WTC11 (cell line): ENCODE data around the gene CREM. TPM values are rescaled to one million over a fixed set of nuclear protein-coding genes. Genes with fewer than 3 reads are reported as not detected.

ENCODE experiments used
- ATAC-seq: fragments of 200-7000 bp; cut with Tn5 transposase; 2 replicates; pipeline ENCODE4 v1.10.0; 2021; ENCODE audit warnings: mild to moderate bottlenecking, moderate library complexity
- CTCF ChIA-PET: fragments of 300-600 bp; sonication (Branson Sonifier 250); formaldehyde crosslinking; loops from one replicate; lab custom pipeline; 2021; ENCODE audit warnings: antibody characterized with exemption; lab: Charles Lee
- POLR2A ChIA-PET: fragments of 350-600 bp; sonication (Branson Sonifier 250); formaldehyde crosslinking; loops from one replicate; lab custom pipeline; 2021; ENCODE audit warnings: antibody characterized with exemption; lab: Charles Lee
- DNase-seq: peaks from one replicate; pipeline ENCODE4 v3.0.0; 2021; ENCODE audit warnings: low spot score
- H3K27ac Mint-ChIP-seq: 2 replicates; pipeline ENCODE4 v1.8.0; 2021; ENCODE audit warnings: mixed read lengths
- H3K27me3 Mint-ChIP-seq: 2 replicates; pipeline ENCODE4 v1.8.0; 2021; ENCODE audit warnings: low read depth, mild to moderate bottlenecking, moderate library complexity, mixed read lengths
- H3K36me3 Mint-ChIP-seq: 2 replicates; pipeline ENCODE4 v1.8.0; 2021; ENCODE audit warnings: mixed read lengths
- H3K4me1 Mint-ChIP-seq: 2 replicates; pipeline ENCODE4 v1.8.0; 2022; ENCODE audit warnings: mixed read lengths
- H3K4me3 Mint-ChIP-seq: 2 replicates; pipeline ENCODE4 v1.8.0; 2021; ENCODE audit warnings: mild to moderate bottlenecking, moderate library complexity, mixed read lengths
- H3K9me3 Mint-ChIP-seq: 2 replicates; pipeline ENCODE4 v1.8.0; 2021; ENCODE audit warnings: mixed read lengths
- CTCF ChIP-seq: fragments of 200-600 bp; IDR thresholded peaks from 2 replicates; pipeline ENCODE4 v1.8.0; 2022; ENCODE audit warnings: antibody characterized with exemption
- E2F5 ChIP-seq: sonication (generic); formaldehyde crosslinking; IDR thresholded peaks from 2 replicates; pipeline ENCODE4 v1.8.1; 2022; ENCODE audit warnings: mild to moderate bottlenecking, moderate library complexity, missing genetic modification reagents
- ESRRA ChIP-seq: sonication (generic); formaldehyde crosslinking; IDR thresholded peaks from 2 replicates; pipeline ENCODE4 v1.8.1; 2022; ENCODE audit warnings: mild to moderate bottlenecking, missing genetic modification reagents, borderline replicate concordance
- FOXJ3 ChIP-seq: sonication (generic); formaldehyde crosslinking; IDR thresholded peaks from 2 replicates; pipeline ENCODE4 v1.9.0; 2021; ENCODE audit warnings: missing genetic modification reagents, mild to moderate bottlenecking, borderline replicate concordance
- JUN ChIP-seq: sonication (generic); formaldehyde crosslinking; IDR thresholded peaks from 2 replicates; pipeline ENCODE4 v1.8.0; 2023; ENCODE audit warnings: mild to moderate bottlenecking, missing genetic modification reagents
- MLX ChIP-seq: sonication (generic); formaldehyde crosslinking; IDR thresholded peaks from 2 replicates; pipeline ENCODE4 v1.8.1; 2023; ENCODE audit warnings: mild to moderate bottlenecking, missing genetic modification reagents, moderate library complexity
- NFYB ChIP-seq: sonication (generic); formaldehyde crosslinking; conservative IDR thresholded peaks from 2 replicates; pipeline ENCODE4 v1.8.0; 2022; ENCODE audit warnings: low read depth, missing genetic modification reagents
- NR1H2 ChIP-seq: sonication (generic); formaldehyde crosslinking; IDR thresholded peaks from 2 replicates; pipeline ENCODE4 v1.9.0; 2021; ENCODE audit warnings: mild to moderate bottlenecking, moderate library complexity, missing genetic modification reagents
- RELA ChIP-seq: sonication (generic); formaldehyde crosslinking; IDR thresholded peaks from 2 replicates; pipeline ENCODE4 v1.8.1; 2022; ENCODE audit warnings: missing genetic modification reagents, mild to moderate bottlenecking, borderline replicate concordance
- RORB ChIP-seq: fragments of 250-450 bp; sonication (Bioruptor Pico); IDR thresholded peaks from 2 replicates; pipeline ENCODE4 v1.9.0; 2021; ENCODE audit warnings: mild to moderate bottlenecking
- SMAD4 ChIP-seq: sonication (generic); formaldehyde crosslinking; IDR thresholded peaks from 2 replicates; pipeline ENCODE4 v1.8.0; 2022; ENCODE audit warnings: mild to moderate bottlenecking, missing genetic modification reagents
- SP1 ChIP-seq: sonication (generic); formaldehyde crosslinking; conservative IDR thresholded peaks from 2 replicates; pipeline ENCODE4 v1.8.1; 2022; ENCODE audit warnings: missing genetic modification reagents
- TEAD4 ChIP-seq: sonication (generic); formaldehyde crosslinking; IDR thresholded peaks from 2 replicates; pipeline ENCODE4 v1.8.0; 2022; ENCODE audit warnings: mild to moderate bottlenecking, missing genetic modification reagents
- USF2 ChIP-seq: sonication (generic); formaldehyde crosslinking; IDR thresholded peaks from 2 replicates; pipeline ENCODE4 v1.8.1; 2023; ENCODE audit warnings: mild to moderate bottlenecking, missing genetic modification reagents, moderate library complexity
- ZBTB21 ChIP-seq: sonication (generic); formaldehyde crosslinking; IDR thresholded peaks from 2 replicates; pipeline ENCODE4 v1.8.1; 2023; ENCODE audit warnings: mild to moderate bottlenecking, missing genetic modification reagents, borderline replicate concordance
- ZNF121 ChIP-seq: sonication (generic); formaldehyde crosslinking; IDR thresholded peaks from 2 replicates; pipeline ENCODE4 v1.8.0; 2023; ENCODE audit warnings: missing genetic modification reagents
- ZNF138 ChIP-seq: sonication (generic); formaldehyde crosslinking; conservative IDR thresholded peaks from 2 replicates; pipeline ENCODE4 v1.8.1; 2022; ENCODE audit warnings: mild to moderate bottlenecking, moderate library complexity, missing genetic modification reagents
- ZNF232 ChIP-seq: sonication (generic); formaldehyde crosslinking; IDR thresholded peaks from 2 replicates; pipeline ENCODE4 v1.8.0; 2022; ENCODE audit warnings: mild to moderate bottlenecking, missing genetic modification reagents
- ZNF532 ChIP-seq: fragments of 250-450 bp; sonication (Bioruptor Pico); IDR thresholded peaks from 2 replicates; pipeline ENCODE4 v1.9.0; 2021; ENCODE audit warnings: mild to moderate bottlenecking, borderline replicate concordance
- total RNA-seq: library from RNA; stranded (reverse); gene quantifications from 3 replicates; pipeline ENCODE4 v1.2.3, GENCODE V29; 2021

The CREM gene
- total RNA-seq, 1 experiment from 2014 or later, result 23.6 TPM

GRCh38 chr10:35202050-35202449, 75.4 kb downstream of the CREM start (continued):
- TF ChIP-seq MLX (no peak), ZNF121 (no peak), ESRRA (CRISPR knock-in tag) (no peak), NFYB (CRISPR knock-in tag) (no peak), FOXJ3 (CRISPR knock-in tag) (no peak)

- ATAC-seq (no peak), DNase-seq (no peak)
- H3K9me3 Mint-ChIP-seq, result no peaks in the 10 kb centered on the region
- H3K27me3 Mint-ChIP-seq, result no peaks in the 10 kb centered on the region
- no peak overlapping the region for H3K4me3 Mint-ChIP-seq
- POLR2A ChIA-PET, result no interaction called here
- H3K27ac Mint-ChIP-seq, result no peak overlapping the region
- TF ChIP-seq E2F5 (CRISPR knock-in tag) (no peak), ZBTB21 (CRISPR knock-in tag) (no peak), USF2 (CRISPR knock-in tag) (no peak), NR1H2 (CRISPR knock-in tag) (no peak), ZNF232 (no peak), ZNF138 (CRISPR knock-in tag) (no peak), RORB (no peak), NFYB (CRISPR knock-in tag) (no peak), JUN (CRISPR knock-in tag) (no peak), TEAD4 (CRISPR knock-in tag) (no peak), RELA (no peak), SMAD4 (no peak), ZNF532 (no peak), CTCF (no peak), SP1 (CRISPR knock-in tag) (no peak)
- H3K4me1 Mint-ChIP-seq, result peaks cover 12% of the 10 kb centered on the region
- CTCF ChIA-PET, result interaction anchor here (3.3 to 6.5 kb wide), 2 partner anchors 8 to 78 kb away, joined by 9 to 64 read pairs; no protein-coding TSS in a partner anchor
- no peaks in the 10 kb centered on the region for H3K36me3 Mint-ChIP-seq
Measured at GRCh38 chr10:35203745-35204144, 77.1 kb downstream of the CREM start.
